ENCODE measurements around the gene NLRC5.

DNA sequence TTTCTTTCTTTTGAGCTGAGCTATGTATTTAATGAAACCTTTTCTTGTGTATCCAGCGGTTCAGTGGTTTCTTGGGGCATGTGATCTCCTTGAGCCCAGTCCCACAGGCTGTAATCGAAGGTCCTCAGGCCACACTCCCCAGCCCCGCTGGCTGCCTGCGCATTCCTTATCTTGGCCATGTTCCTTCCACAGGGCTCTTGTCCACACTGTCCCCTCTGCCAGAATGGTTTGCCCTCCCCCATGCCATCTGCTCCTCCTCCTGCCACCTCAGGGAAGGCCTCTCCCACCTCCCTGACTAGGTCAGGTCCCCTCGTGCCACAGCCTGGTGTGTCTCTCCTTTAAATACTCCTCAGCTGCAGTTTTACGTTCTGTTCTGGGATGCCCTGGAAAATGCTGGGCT lies 12.1 kb upstream of the NLRC5 start:
- TF ChIP-seq POLR2AphosphoS5 (IDR thresholded peaks at IDR 0.05; ENCODE audit: low read depth, low read length): no peak
- TF ChIP-seq POLR2A (IDR thresholded peaks at IDR 0.05; ENCODE audit: low read depth, low read length): no peak
- TF ChIP-seq TAF1 (IDR thresholded peaks at IDR 0.05; ENCODE audit: low read depth, low read length): no peak
- no peak for TF ChIP-seq SPI1 (IDR thresholded peaks at IDR 0.05; ENCODE audit: low read depth, low read length)
